Stimulated activated CD8-positive, alpha-beta memory T cell treated with anti-CD3 and anti-CD28 coated beads, Interleukin-7, amount 100 ng/mL, for 1 hour (primary cell): ENCODE measurements around the gene OLFML1.

Source experiments
- DNase-seq, 2 donors: peaks; one replicate each; pipeline ENCODE4 v3.0.0-alpha.2; 2020; ENCODE audit warnings: low read depth in 2 of 2

OLFML1 gene

GRCh38 chr11:7485186-7486097, at the start of gene OLFML1:
OLFML1 (plus strand) TSS chr11:7485506; CDS start chr11:7485876, 370 bp downstream.
- no peak for DNase-seq

- no peak for DNase-seq
These were observed 49.2 kb upstream of the OLFML1 start for GRCh38 chr11:7436146-7436545.

- no peak for DNase-seq
These were observed 48.6 kb upstream of the OLFML1 start for GRCh38 chr11:7436657-7437056.

GRCh38 chr11:7437696-7438095, 47.6 kb upstream of the OLFML1 start:
- no peak for DNase-seq

GRCh38 chr11:7439746-7440320, 45.5 kb upstream of the OLFML1 start:
- DNase-seq = no peak

- DNase-seq = peak; percentile 19 to 52
These were observed 42.6 kb upstream of the OLFML1 start for GRCh38 chr11:7442588-7443215.

GRCh38 chr11:7444091-7444981, 41.0 kb upstream of the OLFML1 start:
- no peak for DNase-seq

GRCh38 chr11:7445564-7445963, 39.7 kb upstream of the OLFML1 start:
- DNase-seq = no peak

- no peak for DNase-seq
These were observed 37.1 kb upstream of the OLFML1 start for GRCh38 chr11:7448201-7448600.

GRCh38 chr11:7449211-7449840, 36.0 kb upstream of the OLFML1 start:
- DNase-seq = no peak

- DNase-seq = no peak
These were observed 35.5 kb upstream of the OLFML1 start for GRCh38 chr11:7449841-7450214.

- DNase-seq = no peak
These were observed 34.5 kb upstream of the OLFML1 start for GRCh38 chr11:7450836-7451235.

GRCh38 chr11:7451520-7451919, 33.8 kb upstream of the OLFML1 start:
- no peak for DNase-seq

- DNase-seq = no peak
These were observed 33.3 kb upstream of the OLFML1 start for GRCh38 chr11:7451952-7452494.

GRCh38 chr11:7454854-7455253, 30.5 kb upstream of the OLFML1 start:
- DNase-seq = no peak

GRCh38 chr11:7457211-7457610, 28.1 kb upstream of the OLFML1 start:
- no peak for DNase-seq

- DNase-seq = no peak
These were observed 22.6 kb upstream of the OLFML1 start for GRCh38 chr11:7462706-7463105.

- DNase-seq = no peak
These were observed 17.7 kb upstream of the OLFML1 start for GRCh38 chr11:7467652-7468051.

GRCh38 chr11:7469351-7469865, 15.9 kb upstream of the OLFML1 start:
- DNase-seq = no peak

GRCh38 chr11:7471071-7471470, 14.2 kb upstream of the OLFML1 start:
- DNase-seq = no peak

GRCh38 chr11:7473717-7474116, 11.6 kb upstream of the OLFML1 start:
- no peak for DNase-seq
